HepG2 (cell line): ENCODE measurements around the gene STK24. TPM values are rescaled to one million over a fixed set of nuclear protein-coding genes. Genes with fewer than 3 reads are reported as not detected.

Source experiments
- ATAC-seq: fragments of 200-7000 bp; cut with Tn5 transposase; 3 replicates; pipeline ENCODE4 v1.9.1; 2020; ENCODE audit warnings: mild to moderate bottlenecking, moderate library complexity
- BruUV-seq: library from RNA; stranded (reverse); fragments of 400-500 nt; replicated peaks from 2 replicates; lab custom pipeline; 2021; lab: Mats Ljungman, UMichigan
- CTCF ChIA-PET: fragments of 300-600 bp; formaldehyde crosslinking; extraction: SDS; loops from one replicate; lab custom pipeline; 2021; ENCODE audit warnings: low total read pairs, inconsistent platforms, low intra/inter-chr PET ratio; lab: Yijun Ruan, JAX
- POLR2A ChIA-PET: fragments of 350-600 bp; sonication (Branson Sonifier 250); formaldehyde crosslinking; loops from one replicate; lab custom pipeline; 2020; ENCODE audit warnings: antibody characterized with exemption, inconsistent platforms; lab: Yijun Ruan, JAX
- DNase-seq: peaks from one replicate; pipeline ENCODE4 v3.0.0-alpha.2; 2015; ENCODE audit warnings: low spot score
- FAIRE-seq: peaks from 3 replicates; lab custom pipeline; 2011; peaks lifted over from hg19 to GRCh38; lab: Jason Lieb, UNC
- H2AFZ ChIP-seq: one replicate; pipeline ENCODE4 v1.6.1; 2011; ENCODE audit warnings: low read length, inconsistent platforms
- H3K27ac ChIP-seq: fragments of 300-600 bp; 3 replicates; pipeline ENCODE4 v1.8.0; 2011; ENCODE audit warnings: mixed run types, mild to moderate bottlenecking, mixed read lengths, low read length, inconsistent platforms; ENCODE audit not compliant: insufficient read depth; ENCODE audit errors: extremely low read length
- H3K27me3 ChIP-seq, 2 experiments: fragments of 200-600 bp in 1 of 2; 2 replicates in 1 of 2; 3 replicates in 1 of 2; pipeline versions ENCODE4 v1.6.0 to v1.8.0; 2011; ENCODE audit warnings: low read length in 2 of 2, mild to moderate bottlenecking in 2 of 2, moderate library complexity in 2 of 2, inconsistent platforms in 1 of 2; ENCODE audit not compliant: insufficient read depth in 2 of 2, control insufficient read depth in 1 of 2
- H3K36me3 ChIP-seq, 2 experiments: fragments of 200-600 bp in 1 of 2; replicated peaks in 1 of 2; 2 replicates in 1 of 2; 3 replicates in 1 of 2; pipeline versions ENCODE4 v1.5.1 to v1.8.0; 2011; ENCODE audit warnings: low read length in 2 of 2, inconsistent platforms in 1 of 2; ENCODE audit not compliant: insufficient read depth in 2 of 2, control insufficient read depth in 1 of 2
- H3K4me1 ChIP-seq: 2 replicates; pipeline ENCODE4 v1.5.1; 2012; ENCODE audit warnings: low read length, inconsistent platforms; ENCODE audit not compliant: insufficient read depth
- H3K4me2 ChIP-seq: 2 replicates; pipeline ENCODE4 v1.6.0; 2011; ENCODE audit warnings: low read depth, low read length, inconsistent platforms
- H3K4me3 ChIP-seq, 3 experiments: fragments of 200-600 bp in 1 of 3; sonication (generic), shearing (Covaris generic) in 1 of 3; replicated peaks in 1 of 3; 2 replicates each; pipeline ENCODE4 v1.5.1; 2011 to 2016; ENCODE audit warnings: low read length in 3 of 3, inconsistent platforms in 2 of 3, low read depth in 2 of 3, mild to moderate bottlenecking in 2 of 3, control low read depth in 1 of 3, mixed read lengths in 1 of 3; ENCODE audit not compliant: insufficient read depth in 1 of 3
- H3K79me2 ChIP-seq: one replicate; pipeline ENCODE4 v1.6.1; 2011; ENCODE audit warnings: low read length, inconsistent platforms; ENCODE audit not compliant: insufficient read depth
- H3K9ac ChIP-seq: 2 replicates; pipeline ENCODE4 v1.6.0; 2011; ENCODE audit warnings: mild to moderate bottlenecking, low read depth, low read length, inconsistent platforms; ENCODE audit not compliant: insufficient read depth
- H3K9me3 ChIP-seq: 2 replicates; pipeline ENCODE4 v1.5.1; 2012; ENCODE audit warnings: mild to moderate bottlenecking, low read length
- H4K20me1 ChIP-seq: 2 replicates; pipeline ENCODE4 v1.6.0; 2011; ENCODE audit warnings: inconsistent platforms, mild to moderate bottlenecking, low read length, moderate library complexity; ENCODE audit not compliant: insufficient read depth
- ATF4 ChIP-seq, 2 experiments: fragments of 450-650 bp in 1 of 2; sonication (generic) in 1 of 2; formaldehyde crosslinking; IDR thresholded peaks; 2 replicates each; pipeline versions ENCODE4 v1.5.0 to v1.8.0; 2020 to 2022; ENCODE audit warnings: mild to moderate bottlenecking in 1 of 2, missing genetic modification reagents in 1 of 2
- PHF8 ChIP-seq: sonication (generic); formaldehyde crosslinking; IDR thresholded peaks from 2 replicates; pipeline ENCODE4 v1.5.0; 2020; ENCODE audit warnings: missing genetic modification reagents
- SNAI1 ChIP-seq: sonication (generic); formaldehyde crosslinking; IDR thresholded peaks from 2 replicates; pipeline ENCODE4 v1.5.0; 2020; ENCODE audit warnings: mild to moderate bottlenecking, missing genetic modification reagents, borderline replicate concordance
- ZBTB38 ChIP-seq: sonication (generic); formaldehyde crosslinking; IDR thresholded peaks from 2 replicates; pipeline ENCODE4 v1.5.1; 2020; ENCODE audit warnings: mild to moderate bottlenecking, missing genetic modification reagents
- ZFP37 ChIP-seq: sonication (generic); formaldehyde crosslinking; IDR thresholded peaks from 2 replicates; pipeline ENCODE4 v1.4.0; 2020; ENCODE audit warnings: missing genetic modification reagents, borderline replicate concordance
- ZNF264 ChIP-seq: sonication (generic); formaldehyde crosslinking; IDR thresholded peaks from 2 replicates; pipeline ENCODE4 v1.4.0; 2020; ENCODE audit warnings: missing genetic modification reagents
- ZNF281 ChIP-seq: sonication (generic); formaldehyde crosslinking; IDR thresholded peaks from 2 replicates; pipeline ENCODE4 v1.4.0; 2020; ENCODE audit warnings: missing genetic modification reagents, borderline replicate concordance
- ZNF501 ChIP-seq: sonication (generic); formaldehyde crosslinking; IDR thresholded peaks from 2 replicates; pipeline ENCODE4 v1.5.1; 2020; ENCODE audit warnings: mild to moderate bottlenecking, moderate library complexity, missing genetic modification reagents
- ZNF629 ChIP-seq: sonication (generic); formaldehyde crosslinking; conservative IDR thresholded peaks from 2 replicates; pipeline ENCODE4 v1.5.0; 2020; ENCODE audit warnings: missing genetic modification reagents
- WGBS: methylation state at CpG from one replicate; pipeline ENCODE4 v1.1.6; 2017; ENCODE audit warnings: low lambda C conversion rate; 5-methylcytosine and 5-hydroxymethylcytosine counted together
- in situ Hi-C: cut with HindIII; loops from 2 replicates; pipeline ENCODE4 v1.10.0; 2017; ENCODE audit warnings: low pct_unique_long_range_greater_than_20kb; ENCODE audit not compliant: extremely low pct_ligation_motif_present
- intact Hi-C: fragments of 100-400 bp; cut with micrococcal nuclease; formaldehyde crosslinking; loops from one replicate; pipeline ENCODE4 v1.10.0; 2022; ENCODE audit not compliant: unreplicated experiment
- polyA plus RNA-seq, 8 experiments: library from polyadenylated mRNA; depleted of rRNA in 3 of 8; stranded (reverse) in 7 of 8; unstranded in 1 of 8; fragments of >200 nt; fragmentation: Illumina TruSeq in 4 of 8; extraction: Trizol in 4 of 8; gene quantifications; 2 replicates each; pipeline versions ENCODE4 v1.2.1 to v1.2.3, GENCODE V29; 2011 to 2016; ENCODE audit warnings: low read depth in 4 of 8, missing spikeins in 1 of 8, mixed read lengths in 1 of 8; ENCODE audit not compliant: insufficient read depth in 1 of 8
- total RNA-seq, 5 experiments: library from RNA; depleted of rRNA; stranded (reverse); fragments of >200 nt; fragmentation: Illumina TruSeq; extraction: Trizol; gene quantifications; 2 replicates each; pipeline ENCODE4 v1.2.3, GENCODE V29; 2016; ENCODE audit warnings: low read depth in 1 of 5
- TF ChIP-seq, protein P1 (sequence below): sonication (generic); formaldehyde crosslinking; IDR thresholded peaks from 2 replicates; pipeline ENCODE4 v1.5.0; 2020; ENCODE audit warnings: mild to moderate bottlenecking, missing genetic modification reagents, moderate library complexity

Gene STK24
- total and polyA plus RNA-seq, 2 of the 13 experiments (the other 11 are each of a cell fraction or from before 2014, with no cell fraction given) = 51.3 to 73.0 TPM

- 95% methylated on average over 6 of the region's 6 CpGs for WGBS
- Histone ChIP-seq H3K27ac (peak overlapping the region; percentile 90), H3K4me1 (peaks cover 95% of the 10 kb centered on the region), H3K79me2 (peaks cover 92% of the 10 kb centered on the region), H3K9ac (no peak overlapping the region), H4K20me1 (peaks cover 3% of the 10 kb centered on the region; the same call in 1 of the 2 replicates), H2AFZ (no peak overlapping the region), H3K27me3 (no peaks in the 10 kb centered on the region), H3K4me2 (no peak overlapping the region), H3K9me3 (no peaks in the 10 kb centered on the region), H3K36me3 (peaks cover 0 to 2% of the 10 kb centered on the region in 2 experiments; a peak in 2 of 5 replicates), H3K4me3 (no peak overlapping the region)
- ChIA-PET POLR2A (no interaction called here), CTCF (no interaction called here)
- intact Hi-C loops = no loop called here
- in situ Hi-C loops = no loop called here
- FAIRE-seq (no peak), DNase-seq (no peak), ATAC-seq (no peak)
- no TSS peak for BruUV-seq
- TF ChIP-seq ZFP37 (CRISPR knock-in tag) = no peak
- peak in 1 of 2 experiments; percentile 47; a peak in 1 of 4 replicates for TF ChIP-seq ATF4 (CRISPR knock-in tag; IDR thresholded peaks at IDR 0.05)
- TF ChIP-seq ZNF629 (CRISPR knock-in tag) = peak; percentile 42; the same call in 1 of the 2 replicates
Measured at GRCh38 chr13:98492335-98493041, 84.4 kb downstream of the STK24 start.

DNA sequence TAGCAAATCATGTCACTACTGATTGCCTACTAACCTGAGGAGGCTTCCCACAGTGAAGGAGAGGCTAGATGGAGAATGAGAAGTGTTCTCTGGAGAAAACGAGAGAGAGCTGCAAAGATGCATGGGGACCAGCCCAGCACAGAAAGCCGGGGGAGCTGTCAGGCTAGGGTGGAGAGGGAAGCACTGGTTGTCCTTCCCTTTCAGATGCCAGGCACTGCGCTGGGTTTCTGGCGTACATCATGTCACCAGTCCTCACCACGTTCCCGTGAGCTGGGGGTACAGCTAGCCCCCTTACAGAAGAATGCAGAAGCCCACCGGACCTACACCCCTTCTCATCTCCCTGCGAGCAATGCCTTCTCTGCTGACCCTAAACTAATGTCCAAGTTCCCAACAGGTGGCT, 86.0 kb downstream of the STK24 start:
- Histone ChIP-seq H3K27ac (peak overlapping the region; percentile 90), H3K9me3 (no peaks in the 10 kb centered on the region), H3K4me1 (peaks cover 94% of the 10 kb centered on the region), H3K36me3 (peaks cover 2 to 4% of the 10 kb centered on the region in 2 experiments; a peak in 3 of 5 replicates), H3K4me2 (peak overlapping the region; percentile 66), H3K9ac (peak overlapping the region; percentile 37), H3K79me2 (peaks cover 92% of the 10 kb centered on the region), H2AFZ (no peak overlapping the region), H3K27me3 (no peaks in the 10 kb centered on the region), H3K4me3 (peak overlapping the region in 1 of 3 experiments; percentile 21; a peak in 2 of 6 replicates), H4K20me1 (peaks cover 3% of the 10 kb centered on the region; the same call in 1 of the 2 replicates)
- in situ Hi-C loops = no loop called here
- FAIRE-seq (no peak), ATAC-seq (peak; percentile 35), DNase-seq (no peak)
- intact Hi-C loops = loop anchor here (2.0 kb wide), 1 partner anchor 16 kb away; no protein-coding TSS in a partner anchor
- POLR2A ChIA-PET = interaction anchor here (0.7 to 1.5 kb wide), 2 partner anchors 16 to 45 kb away, joined by 3 to 7 read pairs; no protein-coding TSS in a partner anchor
- CTCF ChIA-PET = no interaction called here
- no TSS peak for BruUV-seq
- 71% methylated on average over 8 of the region's 8 CpGs for WGBS
- TF ChIP-seq ZBTB38 (CRISPR knock-in tag) (peak; percentile 47; the same call in 1 of the 2 replicates), ZNF281 (CRISPR knock-in tag) (no peak), PHF8 (CRISPR knock-in tag) (no peak), ZNF264 (no peak), ZNF501 (CRISPR knock-in tag) (no peak), SNAI1 (CRISPR knock-in tag) (no peak)
- TF ChIP-seq, protein P1, sequence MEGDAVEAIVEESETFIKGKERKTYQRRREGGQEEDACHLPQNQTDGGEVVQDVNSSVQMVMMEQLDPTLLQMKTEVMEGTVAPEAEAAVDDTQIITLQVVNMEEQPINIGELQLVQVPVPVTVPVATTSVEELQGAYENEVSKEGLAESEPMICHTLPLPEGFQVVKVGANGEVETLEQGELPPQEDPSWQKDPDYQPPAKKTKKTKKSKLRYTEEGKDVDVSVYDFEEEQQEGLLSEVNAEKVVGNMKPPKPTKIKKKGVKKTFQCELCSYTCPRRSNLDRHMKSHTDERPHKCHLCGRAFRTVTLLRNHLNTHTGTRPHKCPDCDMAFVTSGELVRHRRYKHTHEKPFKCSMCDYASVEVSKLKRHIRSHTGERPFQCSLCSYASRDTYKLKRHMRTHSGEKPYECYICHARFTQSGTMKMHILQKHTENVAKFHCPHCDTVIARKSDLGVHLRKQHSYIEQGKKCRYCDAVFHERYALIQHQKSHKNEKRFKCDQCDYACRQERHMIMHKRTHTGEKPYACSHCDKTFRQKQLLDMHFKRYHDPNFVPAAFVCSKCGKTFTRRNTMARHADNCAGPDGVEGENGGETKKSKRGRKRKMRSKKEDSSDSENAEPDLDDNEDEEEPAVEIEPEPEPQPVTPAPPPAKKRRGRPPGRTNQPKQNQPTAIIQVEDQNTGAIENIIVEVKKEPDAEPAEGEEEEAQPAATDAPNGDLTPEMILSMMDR (CRISPR knock-in tag) = no peak
